Stimulated activated CD4-positive, alpha-beta T cell treated with anti-CD3 and anti-CD28 coated beads, TNF-alpha, amount 100 ng/mL, for 1 hour (primary cell): ENCODE measurements around the gene ZBTB48.

Source experiments
- DNase-seq, 3 donors: peaks; one replicate each; pipeline ENCODE4 v3.0.0-alpha.2; 2020; ENCODE audit warnings: low read depth in 3 of 3, low spot score in 1 of 3

ZBTB48 gene

DNA sequence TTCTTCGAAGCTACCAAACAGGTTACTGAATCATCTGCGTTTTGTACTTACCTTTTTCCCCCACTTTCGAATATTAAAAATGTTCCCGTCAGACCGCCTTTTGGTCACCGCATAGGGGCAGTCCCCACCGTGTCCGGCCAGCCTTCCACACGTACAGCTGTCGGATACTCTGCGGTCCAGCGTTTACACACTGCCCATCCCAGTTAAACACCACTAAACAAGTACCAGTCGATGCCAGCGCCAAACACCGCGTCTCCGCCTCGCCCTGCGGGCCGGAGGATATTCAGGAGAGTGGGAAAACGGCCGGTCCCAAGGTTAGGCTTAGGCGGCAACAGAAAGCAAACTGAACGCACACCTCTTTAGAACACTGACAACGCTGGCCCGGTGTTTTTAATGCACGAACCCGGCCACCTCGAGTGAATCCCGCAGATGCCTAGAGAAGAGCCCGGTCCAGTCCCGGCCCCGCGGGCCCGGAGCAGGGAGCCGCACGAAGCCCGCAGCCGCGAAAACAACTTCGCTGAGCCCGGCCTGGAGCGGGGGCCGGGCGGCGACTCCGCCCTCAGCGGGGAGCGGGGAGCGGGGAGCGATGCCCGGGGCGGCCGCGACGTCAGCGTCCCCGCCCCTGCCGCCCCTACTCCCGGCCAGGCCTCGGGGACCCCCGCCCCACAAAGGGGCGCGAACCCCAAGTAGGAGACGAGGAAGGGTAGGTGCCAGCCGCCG, 33.0 kb downstream of the ZBTB48 start:
- no peak for DNase-seq

DNA sequence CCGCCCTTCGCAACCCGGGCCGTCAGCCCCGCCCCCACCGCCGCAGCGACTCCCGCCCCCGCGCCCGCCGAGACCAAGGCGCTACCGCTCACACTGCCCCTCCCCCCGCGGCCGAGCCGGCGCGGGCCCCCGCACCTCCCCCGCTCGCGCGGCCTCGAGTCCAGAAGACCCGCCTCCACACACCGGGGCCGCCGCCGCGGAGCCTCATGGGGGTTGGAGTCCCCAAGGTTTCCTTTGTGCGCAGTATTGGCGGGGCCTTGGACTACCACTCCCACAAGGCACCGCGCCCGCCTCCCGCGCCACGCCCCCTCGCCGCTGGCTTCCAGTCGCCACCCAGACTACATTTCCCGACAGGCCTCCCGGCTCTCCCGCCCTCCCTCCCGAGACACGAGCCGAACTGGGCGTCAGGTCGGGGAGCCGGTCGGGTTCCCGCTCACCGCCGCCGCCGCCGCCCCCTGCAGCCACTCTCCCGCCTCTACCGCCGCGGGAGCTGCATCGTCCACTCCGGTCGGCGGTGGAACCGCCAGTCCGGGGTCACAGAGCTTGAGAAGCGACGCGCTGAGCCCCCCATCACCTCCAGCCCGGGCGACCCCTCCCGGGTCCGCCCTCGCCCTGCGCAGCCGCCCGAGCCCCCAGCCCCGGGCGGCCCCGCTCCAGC, 33.7 kb downstream of the ZBTB48 start, which contains the start of gene PHF13:
PHF13 (plus strand) TSS at position 371 of the 658 bp plus-strand sequence. CDS start 336 bp downstream, outside the sequence.
- peak; percentile 99 for DNase-seq

DNA sequence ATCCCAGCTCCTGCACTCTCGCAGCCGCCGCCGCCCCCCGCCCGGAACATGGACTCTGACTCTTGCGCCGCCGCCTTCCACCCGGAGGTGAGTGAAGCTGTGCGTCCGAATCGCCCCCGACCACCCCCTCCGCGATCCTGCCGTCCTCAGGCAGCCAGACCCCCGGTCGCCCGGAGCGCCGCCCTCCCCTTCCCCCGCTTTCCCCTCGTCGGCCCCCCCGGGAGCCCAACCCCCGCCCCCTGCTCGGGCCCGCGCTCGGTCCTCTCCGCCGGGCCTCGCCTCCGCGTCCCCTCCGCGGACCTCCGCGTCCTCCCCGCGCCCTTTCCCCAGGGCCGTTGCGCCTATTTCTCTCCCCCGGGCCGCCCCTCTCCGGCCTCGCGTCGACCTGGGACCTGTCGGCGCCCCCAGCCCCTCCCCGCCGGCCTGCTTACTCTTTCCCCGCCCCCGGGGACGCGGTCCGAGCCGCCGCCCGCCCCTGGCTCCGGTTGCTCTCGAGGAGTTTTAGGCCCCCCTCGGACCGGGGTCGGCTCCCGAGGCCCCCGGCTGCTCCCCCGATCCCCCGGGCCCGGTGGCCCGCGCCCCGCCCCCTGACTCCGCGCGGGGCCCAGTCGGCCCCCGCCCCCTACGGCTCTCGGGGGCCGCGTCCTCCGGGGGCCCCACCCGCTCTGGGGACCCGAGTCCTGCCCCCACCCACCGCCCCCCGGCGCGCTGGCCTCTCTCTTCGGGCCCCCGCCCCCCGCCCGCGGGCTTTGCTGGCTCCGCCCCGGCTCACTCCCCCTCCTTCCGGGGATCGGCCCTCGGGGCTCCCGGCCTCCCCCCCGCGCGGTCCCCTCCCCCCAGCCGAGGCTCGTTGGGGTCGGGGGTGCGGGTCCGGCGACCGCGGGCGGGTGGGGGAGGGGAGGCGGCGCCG, 34.5 kb downstream of the ZBTB48 start:
- peak in 1 of 3 donors; percentile 59 for DNase-seq

DNA sequence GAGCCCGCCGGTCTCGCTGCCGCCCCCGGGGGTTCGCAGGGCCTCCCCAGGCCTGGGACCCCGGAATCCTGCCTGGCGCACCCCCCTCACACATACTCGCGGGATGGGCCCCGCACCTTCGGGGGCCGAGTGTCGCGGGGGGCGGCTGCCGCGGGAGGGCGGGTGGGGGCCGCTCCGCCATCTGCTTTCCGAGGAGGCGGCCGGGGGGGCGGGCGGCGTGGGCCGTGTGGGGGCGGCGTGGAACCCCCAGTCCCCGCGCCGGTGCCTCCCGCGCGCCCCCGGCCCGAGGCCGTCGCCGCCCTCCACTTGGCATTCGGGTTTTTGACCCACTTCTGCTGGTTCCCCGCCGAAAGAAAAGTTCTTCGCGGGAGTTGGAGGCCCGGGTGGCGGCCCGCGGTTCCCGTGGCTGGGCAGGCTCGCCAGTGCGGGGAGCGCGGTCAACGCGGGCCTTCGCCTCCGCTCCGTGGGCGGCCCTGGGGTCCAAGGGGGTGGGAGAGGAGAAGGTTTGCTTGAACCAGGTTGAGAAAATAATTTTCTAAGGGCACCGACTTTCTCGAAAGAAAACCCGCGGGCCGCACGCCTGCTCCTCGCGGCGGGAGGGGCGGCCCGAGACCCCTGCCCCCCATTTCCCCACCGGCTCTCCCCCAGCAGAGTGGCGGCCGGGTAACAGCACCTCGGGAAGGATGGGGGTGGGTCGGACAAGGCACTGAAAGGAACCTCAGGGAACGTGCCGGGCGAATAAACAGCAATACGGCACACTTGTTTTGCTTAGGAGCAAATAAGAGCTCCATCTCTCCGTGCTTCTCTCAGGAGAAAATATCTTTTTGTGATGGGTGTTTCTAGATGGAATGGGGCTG, 35.4 kb downstream of the ZBTB48 start:
- no peak for DNase-seq

DNA sequence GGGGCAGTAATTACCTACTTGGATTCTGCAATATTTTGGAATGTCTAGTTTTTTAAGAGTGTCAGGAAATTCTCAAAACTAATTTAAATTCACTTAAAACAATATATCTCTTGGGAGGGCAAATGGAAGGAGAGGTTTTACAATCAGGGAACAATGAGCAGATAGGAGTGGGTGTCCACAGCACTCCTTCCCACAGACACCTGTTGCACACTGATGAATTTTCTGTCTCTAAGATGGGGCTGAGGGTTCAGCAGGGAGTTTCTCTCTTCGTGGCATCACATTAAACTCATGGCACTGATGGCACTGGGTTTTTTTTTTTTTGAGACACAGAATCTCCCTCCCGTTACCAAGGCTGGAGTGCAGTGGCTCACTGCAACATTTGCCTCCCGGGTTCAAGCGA, 39.3 kb downstream of the ZBTB48 start:
- DNase-seq = no peak

DNA sequence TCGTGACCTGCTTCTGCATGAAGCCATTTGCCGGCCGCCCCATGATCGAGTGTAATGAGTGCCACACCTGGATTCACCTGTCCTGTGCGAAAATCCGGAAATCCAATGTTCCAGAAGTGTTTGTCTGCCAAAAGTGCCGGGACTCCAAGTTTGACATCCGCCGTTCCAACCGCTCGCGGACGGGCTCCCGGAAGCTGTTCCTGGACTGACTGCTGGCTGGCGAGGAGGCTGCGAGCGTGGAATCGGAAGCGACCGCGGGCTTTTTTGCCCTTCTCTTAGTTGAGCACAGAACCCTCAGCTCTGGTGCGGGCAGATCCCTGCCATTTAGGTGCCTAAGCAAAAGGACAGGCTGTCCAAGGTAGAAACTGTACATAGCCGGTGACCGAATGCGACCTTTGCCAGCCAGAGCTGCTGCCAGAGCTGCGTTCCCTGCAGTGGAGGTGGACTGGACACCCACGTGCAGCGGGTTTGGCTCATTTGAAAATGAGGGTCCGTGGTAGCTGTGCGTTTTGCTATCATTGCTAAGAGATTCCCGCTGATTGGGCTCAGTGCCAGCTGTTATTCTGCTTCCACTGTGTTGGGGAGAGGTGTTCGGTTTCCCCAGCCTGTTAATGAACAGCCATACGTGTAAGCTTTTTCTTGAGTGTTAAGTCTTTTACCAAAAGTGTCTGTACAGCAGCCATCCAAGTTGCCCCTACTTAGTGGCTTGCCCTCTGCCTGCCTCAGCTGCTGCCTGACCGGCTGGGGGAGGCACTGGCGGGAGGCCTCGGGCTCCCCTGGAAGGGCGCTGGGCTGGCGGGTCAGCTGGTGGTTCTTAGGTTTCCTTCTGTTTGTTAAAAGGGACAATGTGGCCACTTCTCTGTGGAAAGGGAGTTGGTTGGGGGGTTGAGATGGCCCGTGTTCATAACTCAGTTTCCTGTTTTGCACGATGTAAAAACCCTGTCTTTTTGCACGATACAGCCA, 41.9 kb downstream of the ZBTB48 start:
- DNase-seq = no peak

DNA sequence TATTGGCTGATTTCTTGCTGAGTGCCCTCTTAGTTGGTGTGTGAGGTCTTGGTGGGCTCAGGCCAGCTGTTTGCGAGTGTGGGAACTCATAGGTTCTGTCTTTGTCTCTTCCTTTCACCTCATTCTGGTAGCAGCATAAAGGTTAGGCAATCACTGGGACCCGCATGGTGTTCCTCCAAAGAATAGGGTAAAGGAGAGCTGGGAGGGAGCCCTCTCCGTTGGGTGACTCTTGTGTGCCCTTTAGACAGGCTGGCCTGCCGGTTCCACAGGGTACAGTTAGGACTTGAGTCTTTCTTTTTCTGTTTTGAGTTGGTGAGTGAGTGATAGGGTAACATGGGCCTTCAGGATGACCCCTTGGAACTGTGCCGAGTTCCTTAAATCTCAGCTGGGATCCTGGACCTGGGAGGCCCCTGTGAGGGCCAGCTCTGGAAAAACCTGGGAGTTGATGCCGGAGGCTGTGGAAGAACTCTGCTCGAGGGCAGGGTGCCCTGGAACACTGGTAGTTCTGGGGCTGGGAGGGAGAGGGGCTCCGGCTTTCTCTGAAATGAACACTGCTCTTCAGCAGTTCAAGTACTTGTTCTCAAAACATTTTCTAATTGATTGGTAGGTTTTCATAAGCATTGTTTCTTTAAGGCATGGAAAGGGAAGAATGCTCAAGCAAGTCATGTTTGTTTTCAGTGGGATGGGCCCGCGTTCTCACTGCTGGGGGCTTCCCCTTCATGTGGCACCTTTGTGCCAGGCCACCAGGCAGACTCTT, 42.8 kb downstream of the ZBTB48 start:
- no peak for DNase-seq

DNA sequence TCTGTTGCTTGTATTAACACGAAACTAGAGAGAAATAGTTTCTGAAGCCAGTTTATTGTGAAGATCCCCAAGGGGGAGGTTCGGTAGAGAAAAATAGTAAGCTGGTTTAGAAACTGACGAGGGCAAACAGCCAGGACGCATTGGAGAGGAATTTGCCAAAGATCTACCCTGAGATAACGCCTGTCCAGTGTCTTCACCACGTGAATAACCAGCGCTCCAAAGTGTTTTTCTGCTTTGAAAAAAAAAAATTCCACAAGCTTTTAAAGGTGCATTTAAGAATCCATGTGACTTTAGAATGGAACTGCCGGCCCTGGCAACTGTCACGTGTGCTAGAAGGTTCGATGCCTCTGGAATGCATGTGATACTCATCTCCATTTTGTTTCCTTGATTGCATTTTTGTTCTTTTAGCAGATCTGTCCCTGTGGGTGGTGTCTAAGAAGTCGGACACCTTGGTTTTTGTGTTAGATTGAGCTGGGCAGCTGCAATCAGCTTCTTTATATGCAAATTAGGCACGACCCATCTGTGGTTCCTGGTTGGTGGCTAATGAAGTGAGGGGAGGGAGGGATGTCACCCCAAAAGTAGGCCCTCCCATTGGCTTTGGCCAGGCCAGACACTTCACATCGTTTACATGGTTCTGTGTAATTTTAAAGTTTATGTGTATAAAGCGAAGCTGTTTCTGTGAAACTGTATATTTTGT, 43.6 kb downstream of the ZBTB48 start:
- no peak for DNase-seq

DNA sequence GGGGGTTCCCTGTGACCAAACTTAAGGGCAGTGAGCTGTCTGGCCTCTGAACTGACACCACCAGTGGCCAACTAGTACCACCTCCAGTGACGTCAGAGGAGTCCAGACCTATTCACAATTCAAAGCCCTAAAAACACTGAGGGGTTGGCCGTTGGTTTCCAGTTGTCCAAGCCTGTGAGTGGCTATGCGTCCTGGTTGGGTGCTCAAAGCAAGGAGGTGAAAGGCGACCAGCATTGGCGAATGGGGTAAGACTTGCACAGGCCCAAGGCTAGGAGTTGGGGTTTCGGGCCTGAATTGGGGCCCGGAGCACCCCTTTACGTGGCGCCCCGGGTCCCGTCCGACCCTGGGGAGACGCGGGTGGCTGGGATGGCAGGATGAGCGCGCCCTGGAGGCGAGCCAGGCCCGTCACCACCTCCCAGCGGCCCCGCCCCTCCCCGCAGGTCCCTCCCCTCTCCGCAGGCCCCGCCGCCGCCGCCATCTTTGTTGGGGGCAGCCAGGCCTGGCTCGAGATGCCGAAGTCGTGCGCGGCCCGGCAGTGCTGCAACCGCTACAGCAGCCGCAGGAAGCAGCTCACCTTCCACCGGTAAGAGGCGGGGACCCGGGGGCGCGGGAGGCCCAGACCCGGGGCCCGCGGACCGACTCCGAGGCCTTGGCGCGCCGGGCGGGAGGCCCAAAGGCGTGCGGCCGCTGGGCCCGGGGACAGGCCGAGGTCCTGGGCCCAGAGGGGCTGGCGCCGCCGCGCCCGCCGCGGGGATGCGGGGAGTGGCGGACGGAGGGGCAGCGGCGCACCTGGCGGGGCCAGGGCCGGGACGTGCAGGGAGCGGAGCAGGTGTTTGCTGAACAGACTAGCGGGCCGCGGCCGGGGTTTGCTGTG, 45.2 kb downstream of the ZBTB48 start, which contains the start of gene THAP3:
THAP3 (plus strand) TSS at position 159 of the 874 bp plus-strand sequence; CDS start at position 510, 351 bp downstream.
- DNase-seq = peak; percentile 73 to 89 (median 81)

DNA sequence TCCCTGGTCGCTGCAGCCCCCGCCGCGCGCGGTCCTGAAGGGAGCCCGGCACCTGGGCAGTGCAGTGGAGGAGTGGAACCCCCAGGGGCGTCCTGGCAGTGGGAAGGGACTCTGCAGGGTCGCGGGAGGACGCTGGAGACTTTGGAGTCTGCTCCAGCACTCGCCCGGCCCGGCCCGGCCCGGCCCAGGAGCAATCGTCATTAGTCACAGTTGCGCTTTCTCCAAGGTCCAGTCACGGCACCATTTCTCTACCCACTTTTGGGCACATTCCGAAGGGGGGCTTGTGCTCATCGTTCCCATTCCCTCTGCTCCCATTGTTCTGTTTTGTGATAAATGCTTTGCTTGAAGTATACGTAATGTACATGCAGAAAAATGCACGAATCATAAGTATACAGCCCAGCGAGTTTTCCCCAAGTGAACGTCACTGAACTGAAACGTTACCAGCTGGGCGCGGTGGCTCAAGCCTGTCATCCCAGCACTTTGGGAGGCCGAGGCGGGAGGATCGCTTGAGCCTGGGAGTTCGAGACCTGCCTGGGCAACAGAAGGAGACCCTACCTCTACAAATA, 45.9 kb downstream of the ZBTB48 start:
- no peak for DNase-seq

DNA sequence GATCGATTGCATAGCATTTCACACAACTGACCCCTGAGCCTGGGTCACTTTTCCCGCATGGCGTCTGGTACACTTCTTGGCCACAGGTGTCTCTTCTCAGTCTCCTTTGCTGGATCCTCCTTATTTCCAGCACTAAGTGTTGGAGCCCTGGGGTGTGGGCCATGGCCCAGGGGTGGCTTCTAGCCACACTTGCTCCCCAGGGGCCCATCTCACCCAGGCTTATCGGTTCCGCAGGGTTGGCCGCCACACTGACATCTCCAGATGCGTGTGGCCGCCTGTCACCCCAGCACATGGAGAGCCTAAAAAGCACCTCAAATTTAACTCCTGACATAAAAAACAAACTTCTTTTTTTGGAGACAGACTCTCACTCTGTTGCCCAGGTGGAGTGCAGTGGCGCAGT, 47.2 kb downstream of the ZBTB48 start:
- DNase-seq = no peak

DNA sequence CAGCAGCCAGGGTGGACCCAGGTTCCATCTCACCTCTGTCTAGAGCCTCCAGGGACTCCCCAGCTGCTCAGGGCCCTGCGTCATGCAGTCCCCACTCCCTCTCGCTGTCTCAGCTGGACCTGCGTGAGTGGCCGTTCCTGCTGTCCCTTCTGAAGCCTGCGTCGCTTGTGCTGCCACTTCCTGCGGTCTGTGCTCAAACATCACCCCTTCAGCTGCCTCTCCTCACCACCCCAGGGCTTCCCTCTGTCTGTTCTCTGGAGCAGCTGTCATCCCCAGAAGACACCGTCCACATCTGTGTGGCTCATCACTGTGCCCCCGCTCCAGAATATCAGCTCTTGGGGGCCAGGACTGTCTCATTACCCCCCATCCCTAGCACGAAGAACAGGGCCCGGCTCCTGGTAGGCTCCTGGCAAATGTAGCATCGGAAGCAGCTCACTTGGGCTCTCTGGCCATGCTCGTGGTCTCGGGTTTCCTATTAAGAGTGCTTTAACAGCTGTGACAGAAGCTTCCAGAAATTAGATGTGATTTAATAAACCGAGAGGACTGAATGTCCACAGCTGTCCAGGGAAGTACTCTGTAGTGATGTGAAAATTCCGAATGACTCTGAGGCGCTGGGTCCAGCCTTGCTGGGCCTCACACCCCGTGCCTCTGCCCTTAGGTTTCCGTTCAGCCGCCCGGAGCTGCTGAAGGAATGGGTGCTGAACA, 48.2 kb downstream of the ZBTB48 start:
- DNase-seq = no peak

DNA sequence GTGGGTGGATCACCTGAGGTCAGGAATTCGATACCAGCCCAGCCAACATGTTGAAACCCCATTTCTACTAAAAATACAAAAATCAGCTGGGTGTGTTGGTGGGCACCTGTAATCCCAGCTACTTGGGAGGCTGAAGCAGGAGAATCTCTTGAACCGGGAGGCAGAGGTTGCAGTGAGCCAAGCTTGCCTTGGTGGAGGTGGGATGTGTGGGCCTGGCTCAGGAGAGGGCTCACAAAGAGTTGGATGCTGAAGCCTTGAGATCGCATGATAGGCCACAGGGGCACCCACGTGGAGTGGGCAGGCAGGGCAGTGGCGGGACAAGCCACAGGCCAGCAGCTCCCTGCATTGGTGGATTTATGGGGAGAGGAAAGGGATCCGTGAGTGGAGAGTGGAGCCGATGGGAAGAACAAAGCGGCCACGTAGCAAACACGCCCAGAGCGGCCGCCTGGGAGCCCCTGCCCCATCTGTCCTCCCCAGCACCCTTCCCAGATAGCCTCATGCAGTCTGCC, 49.2 kb downstream of the ZBTB48 start:
- DNase-seq = no peak

DNA sequence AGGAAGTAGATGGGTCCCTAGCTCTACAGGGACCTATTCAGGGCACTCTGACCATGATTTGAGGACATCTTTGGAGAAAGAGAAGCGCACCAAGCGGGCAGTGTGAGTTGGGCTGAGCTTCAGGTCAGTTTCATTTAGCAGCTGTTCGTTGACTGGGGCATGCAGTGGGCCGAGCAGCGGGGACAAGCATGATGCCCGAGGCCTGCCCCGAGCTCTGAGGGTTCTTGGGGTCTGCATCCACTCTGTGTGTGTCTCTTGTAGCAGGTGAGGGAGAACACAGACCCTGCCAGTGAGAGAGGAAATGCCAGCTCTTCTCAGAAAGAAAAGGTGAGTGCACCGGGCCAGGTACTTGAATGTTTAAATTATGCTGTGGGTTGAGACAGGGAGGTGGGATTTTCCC, 50.2 kb downstream of the ZBTB48 start:
- no peak for DNase-seq

DNA sequence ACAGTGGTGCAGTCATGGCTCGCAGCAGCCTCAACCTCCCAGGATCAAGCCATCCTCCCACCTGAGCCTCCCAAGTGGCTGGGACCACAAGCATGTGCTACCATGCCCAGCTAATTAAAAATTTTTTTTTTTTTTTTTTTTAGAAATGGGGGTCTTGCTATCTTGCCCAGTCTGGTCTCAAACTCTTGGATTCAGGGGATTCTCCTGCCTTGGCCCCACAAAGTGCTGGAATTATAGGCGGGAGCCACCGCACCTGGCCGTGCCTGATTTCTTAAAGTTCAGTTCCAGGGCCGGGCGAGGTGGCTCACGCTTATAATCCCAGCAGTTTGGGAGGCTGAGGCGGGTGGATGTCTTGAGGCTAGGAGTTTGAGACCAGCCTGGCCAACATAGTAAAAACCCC, 51.3 kb downstream of the ZBTB48 start:
- DNase-seq = no peak
